HEK293 (cell line): Measurements from ENCODE around the gene MLXIPL.

Experiments used
- CTCF ChIA-PET: fragments of 350-600 bp; formaldehyde crosslinking; extraction: SDS; loops from one replicate; lab custom pipeline; 2021; ENCODE audit warnings: antibody characterized with exemption; lab: Yijun Ruan, JAX
- POLR2A ChIA-PET: fragments of 300-600 bp; formaldehyde crosslinking; extraction: SDS; loops from one replicate; lab custom pipeline; 2020; ENCODE audit warnings: antibody characterized with exemption, inconsistent platforms; lab: Yijun Ruan, JAX
- H3K27ac ChIP-seq: fragments of 200-500 bp; sonication (Bioruptor generic); 2 replicates; pipeline ENCODE4 v1.5.1; 2014; ENCODE audit warnings: low read depth, low read length, control low read depth, inconsistent platforms; ENCODE audit errors: extremely low read depth
- H3K36me3 ChIP-seq, 2 experiments: fragments of 200-500 bp in 1 of 2; sonication (Bioruptor generic) in 1 of 2; 1 replicate in 1 of 2; 2 replicates in 1 of 2; pipeline ENCODE4 v1.5.1; 2014 to 2017; ENCODE audit warnings: inconsistent platforms in 2 of 2, low read length in 2 of 2; ENCODE audit not compliant: control insufficient read depth in 2 of 2, insufficient read depth in 1 of 2
- H3K4me1 ChIP-seq: fragments of 200-500 bp; sonication (Bioruptor generic); 2 replicates; pipeline ENCODE4 v1.5.1; 2014; ENCODE audit warnings: mild to moderate bottlenecking, low read length, inconsistent platforms; ENCODE audit not compliant: control insufficient read depth, insufficient read depth
- H3K4me3 ChIP-seq: 2 replicates; pipeline ENCODE4 v1.5.1; 2011; ENCODE audit warnings: low read depth, mild to moderate bottlenecking, control low read depth, low read length, moderate library complexity
- H3K9me3 ChIP-seq: fragments of 200-500 bp; sonication (Bioruptor generic); 2 replicates; pipeline ENCODE4 v1.5.1; 2014; ENCODE audit warnings: low read depth, low read length, inconsistent platforms; ENCODE audit not compliant: control insufficient read depth, insufficient read depth
- EGR2 ChIP-seq: fragments of 450-650 bp; formaldehyde crosslinking; IDR thresholded peaks from 2 replicates; pipeline ENCODE4 v1.5.1; 2016; ENCODE audit warnings: low read depth, missing biosample characterization, missing genetic modification characterization
- SP3 ChIP-seq: fragments of 450-650 bp; formaldehyde crosslinking; IDR thresholded peaks from 2 replicates; pipeline ENCODE4 v1.5.1; 2016; ENCODE audit warnings: missing biosample characterization, missing genetic modification characterization
- WT1 ChIP-seq: fragments of 450-650 bp; formaldehyde crosslinking; IDR thresholded peaks from 2 replicates; pipeline ENCODE4 v1.5.1; 2016; ENCODE audit warnings: missing biosample characterization, missing genetic modification characterization
- ZNF132 ChIP-seq: fragments of 450-650 bp; formaldehyde crosslinking; IDR thresholded peaks from 2 replicates; pipeline ENCODE4 v1.5.1; 2017; ENCODE audit warnings: missing biosample characterization, missing genetic modification characterization, borderline replicate concordance
- ZNF223 ChIP-seq: fragments of 450-650 bp; formaldehyde crosslinking; IDR thresholded peaks from 2 replicates; pipeline ENCODE4 v1.5.1; 2016; ENCODE audit warnings: missing biosample characterization, missing genetic modification characterization
- ZNF292 ChIP-seq: fragments of 450-650 bp; formaldehyde crosslinking; IDR thresholded peaks from 2 replicates; pipeline ENCODE4 v1.5.1; 2016; ENCODE audit warnings: low read depth, missing biosample characterization, missing genetic modification characterization, borderline replicate concordance
- ZNF324 ChIP-seq: fragments of 450-650 bp; formaldehyde crosslinking; IDR thresholded peaks from 2 replicates; pipeline ENCODE4 v1.5.1; 2016; ENCODE audit warnings: missing biosample characterization, missing genetic modification characterization
- ZNF341 ChIP-seq: fragments of 450-650 bp; formaldehyde crosslinking; IDR thresholded peaks from 2 replicates; pipeline ENCODE4; 2016; ENCODE audit warnings: low read depth, missing biosample characterization, missing genetic modification characterization
- ZNF354C ChIP-seq: fragments of 450-650 bp; formaldehyde crosslinking; IDR thresholded peaks from 2 replicates; pipeline ENCODE4 v1.5.1; 2016; ENCODE audit warnings: missing biosample characterization, missing genetic modification characterization, low read depth, borderline replicate concordance
- ZNF530 ChIP-seq: fragments of 450-650 bp; formaldehyde crosslinking; IDR thresholded peaks from 2 replicates; pipeline ENCODE4 v1.5.1; 2016; ENCODE audit warnings: low read depth, missing biosample characterization, missing genetic modification characterization
- ZNF571 ChIP-seq: fragments of 450-650 bp; formaldehyde crosslinking; IDR thresholded peaks from 2 replicates; pipeline ENCODE4 v1.5.0; 2017; ENCODE audit warnings: missing biosample characterization, missing genetic modification characterization
- ZNF776 ChIP-seq: fragments of 450-650 bp; formaldehyde crosslinking; IDR thresholded peaks from 2 replicates; pipeline ENCODE4 v1.5.0; 2017; ENCODE audit warnings: missing biosample characterization, missing genetic modification characterization, borderline replicate concordance
- ZSCAN23 ChIP-seq: fragments of 450-650 bp; formaldehyde crosslinking; IDR thresholded peaks from 2 replicates; pipeline ENCODE4 v1.5.1; 2016; ENCODE audit warnings: missing biosample characterization, missing genetic modification characterization
- ZSCAN30 ChIP-seq: fragments of 450-650 bp; IDR thresholded peaks from 2 replicates; pipeline ENCODE4 v1.5.1; 2018; ENCODE audit warnings: missing biosample characterization, mild to moderate bottlenecking, missing genetic modification characterization, moderate library complexity
- TF ChIP-seq, protein P1 (sequence below): fragments of 450-650 bp; formaldehyde crosslinking; IDR thresholded peaks from 2 replicates; pipeline ENCODE4 v1.5.1; 2016; ENCODE audit warnings: missing biosample characterization, missing genetic modification characterization
- TF ChIP-seq, protein P2 (sequence below): fragments of 450-650 bp; IDR thresholded peaks from 2 replicates; pipeline ENCODE4 v1.5.1; 2018; ENCODE audit warnings: missing biosample characterization, mild to moderate bottlenecking, missing genetic modification characterization
- TF ChIP-seq, protein P3 (sequence below): fragments of 450-650 bp; IDR thresholded peaks from 2 replicates; pipeline ENCODE4 v1.5.1; 2018; ENCODE audit warnings: missing biosample characterization, missing genetic modification characterization
- TF ChIP-seq, protein P4 (sequence below): fragments of 450-650 bp; formaldehyde crosslinking; IDR thresholded peaks from 2 replicates; pipeline ENCODE4 v1.5.1; 2016; ENCODE audit warnings: missing biosample characterization, missing genetic modification characterization
- TF ChIP-seq, protein P5 (sequence below): fragments of 450-650 bp; formaldehyde crosslinking; IDR thresholded peaks from 2 replicates; pipeline ENCODE4 v1.5.1; 2016; ENCODE audit warnings: missing biosample characterization, missing genetic modification characterization
- TF ChIP-seq, protein P6 (sequence below): sonication (generic); formaldehyde crosslinking; IDR thresholded peaks from 2 replicates; pipeline ENCODE4 v1.8.1; 2022; ENCODE audit warnings: mild to moderate bottlenecking, moderate library complexity, missing genetic modification reagents

MLXIPL gene

DNA sequence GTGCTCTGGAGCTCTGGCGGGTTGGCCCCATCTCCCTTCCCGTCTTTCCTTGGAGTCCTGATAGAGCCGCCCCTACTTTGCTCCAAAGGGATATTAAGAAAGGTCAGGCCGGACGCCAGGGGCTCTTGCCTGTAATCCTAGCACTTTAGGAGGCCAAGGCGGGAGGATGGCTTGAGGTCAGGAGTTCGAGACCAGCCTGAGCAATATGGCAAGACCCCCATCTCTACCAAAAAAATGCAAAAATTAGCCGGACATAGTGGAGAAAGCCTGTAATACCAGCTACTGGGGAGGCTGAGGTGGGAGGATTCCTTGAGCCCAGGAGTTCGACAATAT is 313 bp upstream of the MLXIPL start:
- Histone ChIP-seq H3K9me3 (no peaks in the 10 kb centered on the region), H3K4me3 (no peak overlapping the region), H3K36me3 (no peaks in the 10 kb centered on the region), H3K27ac (no peak overlapping the region), H3K4me1 (no peaks in the 10 kb centered on the region)
- TF ChIP-seq ZNF354C (no peak), SP3 (0 out of 2 replicates have a peak, but pooled peaks have one; percentile 3)
- ChIA-PET CTCF (interaction anchor here (0.6 to 2.4 kb wide), 3 partner anchors 18 to 110 kb away, joined by 3 to 10 read pairs (median 9); no protein-coding TSS in a partner anchor), POLR2A (interaction anchor here (0.6 to 1.1 kb wide), 7 partner anchors 10 to 116 kb away, joined by 3 to 7 read pairs (median 3); partner anchors contain the start of genes ABHD11 and BAZ1B)

DNA sequence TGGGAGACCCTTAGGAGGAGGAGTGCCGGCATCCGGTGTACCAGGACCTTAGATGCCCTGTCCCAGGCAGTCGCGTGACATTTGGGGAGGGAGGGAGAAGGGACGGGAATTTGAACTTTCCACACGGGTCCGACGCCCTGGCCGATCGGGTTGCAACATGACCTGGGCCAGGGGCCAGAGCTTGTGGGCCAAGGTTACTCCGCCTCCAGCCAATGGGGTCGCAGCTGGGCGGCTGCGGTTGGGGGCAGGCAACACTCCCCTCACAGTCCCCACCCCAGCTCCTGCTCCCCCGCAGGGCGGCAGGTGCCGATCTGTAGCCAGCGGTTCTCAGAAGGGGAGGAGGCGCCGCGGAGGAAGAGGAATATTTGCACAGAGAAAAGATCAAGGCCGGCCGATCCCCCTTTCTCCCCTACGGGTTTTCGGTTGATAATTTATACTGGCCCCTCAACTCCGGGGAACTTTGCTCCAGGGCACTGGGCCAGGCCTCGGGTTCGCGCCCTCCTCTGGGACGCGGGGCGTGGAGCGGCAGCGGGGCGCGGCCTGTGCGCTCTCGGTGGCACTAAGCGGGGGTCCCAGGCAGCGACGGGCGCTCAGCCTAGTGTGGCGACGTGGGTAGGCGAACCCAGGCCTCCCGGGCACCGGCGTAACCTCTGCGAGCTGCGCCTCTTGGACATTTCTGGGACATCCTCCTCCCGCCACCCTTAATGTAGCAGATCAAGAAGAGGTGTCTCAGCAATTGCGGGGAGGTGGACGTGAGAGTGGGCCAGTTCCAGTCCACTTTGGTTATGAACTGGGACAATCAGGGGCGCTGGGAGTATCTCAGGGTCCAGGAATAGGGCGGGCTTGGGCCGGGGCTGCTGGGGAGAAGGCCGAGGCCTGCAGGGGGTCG is 1.2 kb downstream of the MLXIPL start:
- ChIA-PET POLR2A (no interaction called here), CTCF (interaction anchor here (0.7 to 1.2 kb wide), 2 partner anchors 16 to 112 kb away, joined by 3 to 5 read pairs; no protein-coding TSS in a partner anchor)
- Histone ChIP-seq H3K9me3 (no peaks in the 10 kb centered on the region), H3K4me1 (no peaks in the 10 kb centered on the region), H3K4me3 (no peak overlapping the region), H3K36me3 (no peaks in the 10 kb centered on the region)
- TF ChIP-seq ZNF530 (tag by site-specific recombination) (no peak), ZNF292 (tag by site-specific recombination) (no peak), ZNF341 (peak; percentile 41; the same call in 1 of the 2 replicates), ZNF776 (tag by site-specific recombination) (no peak), ZNF223 (tag by site-specific recombination) (no peak), ZSCAN30 (tag by site-specific recombination) (no peak), ZNF571 (tag by site-specific recombination) (no peak), ZNF132 (tag by site-specific recombination) (no peak), WT1 (tag by site-specific recombination) (0 out of 2 replicates have a peak, but pooled peaks have one; percentile 35), EGR2 (tag by site-specific recombination) (peak; percentile 40; the same call in 1 of the 2 replicates), ZSCAN23 (no peak), ZNF324 (tag by site-specific recombination) (no peak), ZNF354C (no peak)
- TF ChIP-seq, protein P1, sequence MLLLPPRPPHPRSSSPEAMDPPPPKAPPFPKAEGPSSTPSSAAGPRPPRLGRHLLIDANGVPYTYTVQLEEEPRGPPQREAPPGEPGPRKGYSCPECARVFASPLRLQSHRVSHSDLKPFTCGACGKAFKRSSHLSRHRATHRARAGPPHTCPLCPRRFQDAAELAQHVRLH (tag by site-specific recombination): no peak
- TF ChIP-seq, protein P2, sequence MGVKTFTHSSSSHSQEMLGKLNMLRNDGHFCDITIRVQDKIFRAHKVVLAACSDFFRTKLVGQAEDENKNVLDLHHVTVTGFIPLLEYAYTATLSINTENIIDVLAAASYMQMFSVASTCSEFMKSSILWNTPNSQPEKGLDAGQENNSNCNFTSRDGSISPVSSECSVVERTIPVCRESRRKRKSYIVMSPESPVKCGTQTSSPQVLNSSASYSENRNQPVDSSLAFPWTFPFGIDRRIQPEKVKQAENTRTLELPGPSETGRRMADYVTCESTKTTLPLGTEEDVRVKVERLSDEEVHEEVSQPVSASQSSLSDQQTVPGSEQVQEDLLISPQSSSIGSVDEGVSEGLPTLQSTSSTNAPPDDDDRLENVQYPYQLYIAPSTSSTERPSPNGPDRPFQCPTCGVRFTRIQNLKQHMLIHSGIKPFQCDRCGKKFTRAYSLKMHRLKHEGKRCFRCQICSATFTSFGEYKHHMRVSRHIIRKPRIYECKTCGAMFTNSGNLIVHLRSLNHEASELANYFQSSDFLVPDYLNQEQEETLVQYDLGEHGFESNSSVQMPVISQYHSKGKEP (tag by site-specific recombination): no peak
- TF ChIP-seq, protein P3, sequence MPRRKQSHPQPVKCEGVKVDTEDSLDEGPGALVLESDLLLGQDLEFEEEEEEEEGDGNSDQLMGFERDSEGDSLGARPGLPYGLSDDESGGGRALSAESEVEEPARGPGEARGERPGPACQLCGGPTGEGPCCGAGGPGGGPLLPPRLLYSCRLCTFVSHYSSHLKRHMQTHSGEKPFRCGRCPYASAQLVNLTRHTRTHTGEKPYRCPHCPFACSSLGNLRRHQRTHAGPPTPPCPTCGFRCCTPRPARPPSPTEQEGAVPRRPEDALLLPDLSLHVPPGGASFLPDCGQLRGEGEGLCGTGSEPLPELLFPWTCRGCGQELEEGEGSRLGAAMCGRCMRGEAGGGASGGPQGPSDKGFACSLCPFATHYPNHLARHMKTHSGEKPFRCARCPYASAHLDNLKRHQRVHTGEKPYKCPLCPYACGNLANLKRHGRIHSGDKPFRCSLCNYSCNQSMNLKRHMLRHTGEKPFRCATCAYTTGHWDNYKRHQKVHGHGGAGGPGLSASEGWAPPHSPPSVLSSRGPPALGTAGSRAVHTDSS: no peak
- TF ChIP-seq, protein P4, sequence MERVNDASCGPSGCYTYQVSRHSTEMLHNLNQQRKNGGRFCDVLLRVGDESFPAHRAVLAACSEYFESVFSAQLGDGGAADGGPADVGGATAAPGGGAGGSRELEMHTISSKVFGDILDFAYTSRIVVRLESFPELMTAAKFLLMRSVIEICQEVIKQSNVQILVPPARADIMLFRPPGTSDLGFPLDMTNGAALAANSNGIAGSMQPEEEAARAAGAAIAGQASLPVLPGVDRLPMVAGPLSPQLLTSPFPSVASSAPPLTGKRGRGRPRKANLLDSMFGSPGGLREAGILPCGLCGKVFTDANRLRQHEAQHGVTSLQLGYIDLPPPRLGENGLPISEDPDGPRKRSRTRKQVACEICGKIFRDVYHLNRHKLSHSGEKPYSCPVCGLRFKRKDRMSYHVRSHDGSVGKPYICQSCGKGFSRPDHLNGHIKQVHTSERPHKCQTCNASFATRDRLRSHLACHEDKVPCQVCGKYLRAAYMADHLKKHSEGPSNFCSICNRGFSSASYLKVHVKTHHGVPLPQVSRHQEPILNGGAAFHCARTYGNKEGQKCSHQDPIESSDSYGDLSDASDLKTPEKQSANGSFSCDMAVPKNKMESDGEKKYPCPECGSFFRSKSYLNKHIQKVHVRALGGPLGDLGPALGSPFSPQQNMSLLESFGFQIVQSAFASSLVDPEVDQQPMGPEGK: peak; percentile 59; the same call in 1 of the 2 replicates
- TF ChIP-seq, protein P5, sequence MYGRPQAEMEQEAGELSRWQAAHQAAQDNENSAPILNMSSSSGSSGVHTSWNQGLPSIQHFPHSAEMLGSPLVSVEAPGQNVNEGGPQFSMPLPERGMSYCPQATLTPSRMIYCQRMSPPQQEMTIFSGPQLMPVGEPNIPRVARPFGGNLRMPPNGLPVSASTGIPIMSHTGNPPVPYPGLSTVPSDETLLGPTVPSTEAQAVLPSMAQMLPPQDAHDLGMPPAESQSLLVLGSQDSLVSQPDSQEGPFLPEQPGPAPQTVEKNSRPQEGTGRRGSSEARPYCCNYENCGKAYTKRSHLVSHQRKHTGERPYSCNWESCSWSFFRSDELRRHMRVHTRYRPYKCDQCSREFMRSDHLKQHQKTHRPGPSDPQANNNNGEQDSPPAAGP (tag by site-specific recombination): no peak
- TF ChIP-seq, protein P6, sequence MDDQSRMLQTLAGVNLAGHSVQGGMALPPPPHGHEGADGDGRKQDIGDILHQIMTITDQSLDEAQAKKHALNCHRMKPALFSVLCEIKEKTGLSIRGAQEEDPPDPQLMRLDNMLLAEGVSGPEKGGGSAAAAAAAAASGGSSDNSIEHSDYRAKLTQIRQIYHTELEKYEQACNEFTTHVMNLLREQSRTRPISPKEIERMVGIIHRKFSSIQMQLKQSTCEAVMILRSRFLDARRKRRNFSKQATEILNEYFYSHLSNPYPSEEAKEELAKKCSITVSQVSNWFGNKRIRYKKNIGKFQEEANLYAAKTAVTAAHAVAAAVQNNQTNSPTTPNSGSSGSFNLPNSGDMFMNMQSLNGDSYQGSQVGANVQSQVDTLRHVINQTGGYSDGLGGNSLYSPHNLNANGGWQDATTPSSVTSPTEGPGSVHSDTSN: no peak
- TF ChIP-seq, all 188 proteins: peak for 4
- no peak overlapping the region; the same call in 1 of the 2 replicates for H3K27ac ChIP-seq
